ENCODE measurements around the gene DENND1A.

Gene DENND1A

DNA sequence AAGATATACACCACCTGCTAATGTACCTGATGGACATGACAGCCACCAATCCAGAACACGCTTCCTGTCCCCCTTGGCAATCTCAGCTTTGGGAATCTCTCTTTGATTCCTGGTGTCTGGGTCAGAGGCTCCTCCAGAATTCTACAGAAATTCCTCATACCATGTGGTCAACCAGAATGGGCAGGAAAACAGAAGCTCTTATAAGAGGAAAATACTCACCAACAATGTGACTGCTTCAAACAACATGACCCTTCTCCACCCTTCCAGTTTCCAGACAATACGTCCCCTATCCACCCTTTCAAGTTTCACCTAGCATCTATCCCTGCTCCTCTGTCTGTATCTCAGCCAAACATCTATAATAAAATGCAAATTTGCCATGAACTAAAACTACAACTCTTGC is 247.2 kb downstream of the DENND1A start:
- Histone ChIP-seq H3K9me2 (replicated peaks; ENCODE audit: insufficient read depth, low read length) (no peaks in the 10 kb centered on the region), H3K4me2 (ENCODE audit: low read depth, low read length, poor library complexity, severe bottlenecking) (no peak overlapping the region), H3K36me3 (ENCODE audit: low read length) (no peaks in the 10 kb centered on the region), H3K27ac (ENCODE audit: low read depth, low read length) (no peak overlapping the region), H3K9me3 (ENCODE audit: insufficient read depth, low read length) (no peaks in the 10 kb centered on the region), H3K9ac (ENCODE audit: low read length) (no peak overlapping the region), H2AFZ (ENCODE audit: low read depth, low read length, severe bottlenecking) (no peak overlapping the region), H3K79me2 (ENCODE audit: insufficient read depth, low read length) (no peaks in the 10 kb centered on the region), H3K4me3 (ENCODE audit: insufficient read depth, low read length, poor library complexity, severe bottlenecking) (no peak overlapping the region), H3K27me3 (ENCODE audit: low read length) (no peaks in the 10 kb centered on the region), H3F3A (ENCODE audit: insufficient read depth) (peaks cover 8% of the 10 kb centered on the region; the same call in 1 of the 2 replicates), H4K20me1 (ENCODE audit: low read depth, low read length) (no peaks in the 10 kb centered on the region)
- no peak for TF ChIP-seq EZH2phosphoT487 (conservative IDR thresholded peaks at IDR 0.05; ENCODE audit: low read length)
- TF ChIP-seq, protein P1, sequence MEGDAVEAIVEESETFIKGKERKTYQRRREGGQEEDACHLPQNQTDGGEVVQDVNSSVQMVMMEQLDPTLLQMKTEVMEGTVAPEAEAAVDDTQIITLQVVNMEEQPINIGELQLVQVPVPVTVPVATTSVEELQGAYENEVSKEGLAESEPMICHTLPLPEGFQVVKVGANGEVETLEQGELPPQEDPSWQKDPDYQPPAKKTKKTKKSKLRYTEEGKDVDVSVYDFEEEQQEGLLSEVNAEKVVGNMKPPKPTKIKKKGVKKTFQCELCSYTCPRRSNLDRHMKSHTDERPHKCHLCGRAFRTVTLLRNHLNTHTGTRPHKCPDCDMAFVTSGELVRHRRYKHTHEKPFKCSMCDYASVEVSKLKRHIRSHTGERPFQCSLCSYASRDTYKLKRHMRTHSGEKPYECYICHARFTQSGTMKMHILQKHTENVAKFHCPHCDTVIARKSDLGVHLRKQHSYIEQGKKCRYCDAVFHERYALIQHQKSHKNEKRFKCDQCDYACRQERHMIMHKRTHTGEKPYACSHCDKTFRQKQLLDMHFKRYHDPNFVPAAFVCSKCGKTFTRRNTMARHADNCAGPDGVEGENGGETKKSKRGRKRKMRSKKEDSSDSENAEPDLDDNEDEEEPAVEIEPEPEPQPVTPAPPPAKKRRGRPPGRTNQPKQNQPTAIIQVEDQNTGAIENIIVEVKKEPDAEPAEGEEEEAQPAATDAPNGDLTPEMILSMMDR (IDR thresholded peaks at IDR 0.05; ENCODE audit: insufficient read depth, low read length, poor library complexity, severe bottlenecking): no peak

DNA sequence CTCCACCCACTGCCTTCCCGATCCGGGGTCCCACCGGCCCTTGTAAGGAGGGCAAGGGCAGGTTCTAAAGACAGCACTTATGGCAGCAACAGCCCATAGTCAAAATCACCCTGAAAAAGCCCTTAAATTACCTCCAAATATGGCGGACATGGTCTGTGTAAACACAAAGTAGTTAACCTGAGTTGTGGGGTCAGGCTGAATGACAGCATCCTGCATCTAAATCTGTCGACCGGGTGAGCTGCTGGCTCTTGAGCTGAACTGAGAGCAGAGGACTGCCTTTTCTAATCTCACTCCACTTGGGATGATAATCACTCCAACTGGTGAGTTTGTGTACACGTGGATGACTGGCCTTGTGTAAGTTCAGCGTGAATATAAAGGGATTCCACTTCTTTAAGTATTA is 249.6 kb downstream of the DENND1A start:
- Histone ChIP-seq H3K27me3 (ENCODE audit: low read length) (no peaks in the 10 kb centered on the region), H4K20me1 (ENCODE audit: low read depth, low read length) (no peaks in the 10 kb centered on the region), H3K9me3 (ENCODE audit: insufficient read depth, low read length) (no peaks in the 10 kb centered on the region), H3K4me2 (ENCODE audit: low read depth, low read length, poor library complexity, severe bottlenecking) (no peak overlapping the region), H3F3A (ENCODE audit: insufficient read depth) (peaks cover 8% of the 10 kb centered on the region; the same call in 1 of the 2 replicates), H3K36me3 (ENCODE audit: low read length) (no peaks in the 10 kb centered on the region), H3K27ac (ENCODE audit: low read depth, low read length) (no peak overlapping the region), H3K4me3 (ENCODE audit: insufficient read depth, low read length, poor library complexity, severe bottlenecking) (no peak overlapping the region), H3K9ac (ENCODE audit: low read length) (no peak overlapping the region), H3K79me2 (ENCODE audit: insufficient read depth, low read length) (no peaks in the 10 kb centered on the region), H3K9me2 (replicated peaks; ENCODE audit: insufficient read depth, low read length) (no peaks in the 10 kb centered on the region), H2AFZ (ENCODE audit: low read depth, low read length, severe bottlenecking) (no peak overlapping the region)
- TF ChIP-seq, protein P1 (IDR thresholded peaks at IDR 0.05; ENCODE audit: insufficient read depth, low read length, poor library complexity, severe bottlenecking): no peak
- TF ChIP-seq EZH2phosphoT487 (conservative IDR thresholded peaks at IDR 0.05; ENCODE audit: low read length): no peak

DNA sequence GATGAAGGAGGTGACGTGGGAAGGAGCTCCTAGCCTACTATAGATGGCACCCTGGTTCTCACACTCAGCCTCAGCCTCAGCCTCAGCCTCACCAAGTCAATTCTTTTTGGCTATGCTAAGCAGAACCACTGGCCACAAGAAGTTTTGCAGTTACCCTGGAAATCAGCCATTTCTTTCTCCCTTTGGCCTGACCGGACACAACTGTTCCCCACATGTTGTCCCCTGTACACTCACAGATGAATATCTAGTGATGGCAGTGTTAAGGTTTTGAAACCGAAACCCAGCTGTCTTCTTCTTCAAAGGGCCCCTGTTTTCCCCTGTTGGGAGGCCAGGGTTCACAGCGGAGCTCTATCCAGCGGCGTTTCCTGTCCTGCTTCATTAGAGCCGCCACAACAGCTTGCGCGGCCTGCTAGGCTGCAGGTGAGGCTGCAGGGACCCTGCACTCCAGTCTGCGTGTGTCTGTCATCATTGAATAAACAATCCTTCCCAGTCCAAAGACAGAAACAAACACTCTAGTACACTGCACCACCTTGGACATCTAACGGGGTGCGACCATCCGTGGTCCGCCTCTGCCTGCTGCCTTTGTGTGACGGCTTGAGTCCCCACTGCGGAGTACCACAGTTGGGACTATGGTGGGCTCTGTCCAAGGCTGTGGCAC is 250.5 kb downstream of the DENND1A start:
- Histone ChIP-seq H3K27me3 (ENCODE audit: low read length) (no peaks in the 10 kb centered on the region), H3F3A (ENCODE audit: insufficient read depth) (peaks cover 8% of the 10 kb centered on the region; the same call in 1 of the 2 replicates), H3K9ac (ENCODE audit: low read length) (peak overlapping the region; percentile 24), H3K4me3 (ENCODE audit: insufficient read depth, low read length, poor library complexity, severe bottlenecking) (peak overlapping the region; percentile 3), H3K9me2 (replicated peaks; ENCODE audit: insufficient read depth, low read length) (no peaks in the 10 kb centered on the region), H3K9me3 (ENCODE audit: insufficient read depth, low read length) (no peaks in the 10 kb centered on the region), H3K27ac (ENCODE audit: low read depth, low read length) (peak overlapping the region; percentile 71), H3K4me2 (ENCODE audit: low read depth, low read length, poor library complexity, severe bottlenecking) (peak overlapping the region; percentile 49), H3K79me2 (ENCODE audit: insufficient read depth, low read length) (no peaks in the 10 kb centered on the region), H2AFZ (ENCODE audit: low read depth, low read length, severe bottlenecking) (peak overlapping the region; percentile 8), H3K36me3 (ENCODE audit: low read length) (no peaks in the 10 kb centered on the region), H4K20me1 (ENCODE audit: low read depth, low read length) (no peaks in the 10 kb centered on the region)
- TF ChIP-seq EZH2phosphoT487 (conservative IDR thresholded peaks at IDR 0.05; ENCODE audit: low read length): no peak
- TF ChIP-seq, protein P1 (IDR thresholded peaks at IDR 0.05; ENCODE audit: insufficient read depth, low read length, poor library complexity, severe bottlenecking): no peak

Data from SU-DHL-6 (cell line).